Measurements from ENCODE around the gene PTGFRN. TPM values are rescaled to one million over a fixed set of nuclear protein-coding genes. Genes with fewer than 3 reads are reported as not detected.
A peak's percentile ranks its signal among the peaks of the same experiment; 100 is the strongest.
"Not testable (repeated sequence)": the region's sequence is repeated elsewhere in the genome, so short reads cannot be mapped to it uniquely, and the experiment has no call there.

The PTGFRN gene
- polyA plus RNA-seq, 1 donor (not counting 4 experiments of a cell fraction or from before 2014, with no cell fraction given) = 177 TPM

DNA sequence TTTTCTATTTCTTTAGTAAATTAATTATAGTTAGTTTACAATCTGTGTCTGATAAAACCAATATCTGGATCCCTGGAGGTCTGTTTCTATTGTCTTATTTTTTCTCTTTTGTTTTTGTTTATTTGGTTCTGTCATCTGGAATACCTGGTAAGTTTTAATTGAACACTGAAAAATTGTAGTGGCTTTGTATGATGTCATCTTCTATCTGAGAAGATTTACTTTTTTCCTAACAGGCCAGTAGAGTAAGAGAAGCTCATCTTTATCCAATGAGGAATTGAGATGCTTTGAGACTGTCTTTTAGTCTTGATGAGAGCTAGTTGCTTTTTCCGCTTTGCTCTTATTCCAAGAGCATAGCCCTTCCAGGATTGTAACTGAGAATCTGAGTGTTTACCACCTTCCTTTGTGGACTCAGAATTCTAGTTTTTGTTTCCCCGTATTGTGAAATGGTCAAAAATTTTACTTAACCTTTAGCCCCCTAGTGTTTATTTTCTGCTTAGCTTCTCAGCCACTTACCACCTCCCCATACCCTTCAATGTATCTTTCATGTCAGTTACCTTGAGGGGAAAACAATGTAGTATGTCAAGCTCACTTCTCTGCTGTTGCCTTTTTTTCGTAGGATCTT lies 25.0 kb downstream of the PTGFRN start:
- Histone ChIP-seq H3K27ac (ENCODE audit: control insufficient read depth, insufficient read depth, low read length) (no peak overlapping the region), H3K27me3 (ENCODE audit: control insufficient read depth, extremely low read depth, insufficient read depth, low read length) (no peaks in the 10 kb centered on the region), H3K4me1 (ENCODE audit: control insufficient read depth, extremely low read depth, insufficient read depth, low read length) (no peaks in the 10 kb centered on the region), H3K9ac (ENCODE audit: control insufficient read depth, extremely low read depth, insufficient read depth, low read length) (no peak overlapping the region), H3K9me3 (ENCODE audit: control insufficient read depth, low read depth, low read length) (no peaks in the 10 kb centered on the region), H4K20me1 (ENCODE audit: control insufficient read depth, extremely low read depth, insufficient read depth, low read length) (peaks cover 3% of the 10 kb centered on the region), H3K4me2 (ENCODE audit: control insufficient read depth, extremely low read depth, insufficient read depth, low read depth, low read length) (no peak overlapping the region), H3K36me3 (ENCODE audit: control insufficient read depth in 2 of 2, extremely low read depth in 1 of 2, insufficient read depth in 2 of 2, low read length in 2 of 2) (peaks cover 13 to 24% of the 10 kb centered on the region in 2 experiments), H3K79me2 (ENCODE audit: control insufficient read depth, insufficient read depth, low read length) (peaks cover 96% of the 10 kb centered on the region), H3K4me3 (ENCODE audit: control insufficient read depth in 2 of 3, extremely low read depth in 1 of 3, insufficient read depth in 2 of 3, low read depth in 1 of 3, low read length in 3 of 3) (no peak overlapping the region), H2AFZ (ENCODE audit: control insufficient read depth, low read length) (no peak overlapping the region), H3K9me1 (ENCODE audit: control insufficient read depth, extremely low read depth, insufficient read depth, low read length) (no peaks in the 10 kb centered on the region)
- TF ChIP-seq EZH2 (IDR thresholded peaks at IDR 0.05; ENCODE audit: low read length) = no peak
- TF ChIP-seq, protein P1, sequence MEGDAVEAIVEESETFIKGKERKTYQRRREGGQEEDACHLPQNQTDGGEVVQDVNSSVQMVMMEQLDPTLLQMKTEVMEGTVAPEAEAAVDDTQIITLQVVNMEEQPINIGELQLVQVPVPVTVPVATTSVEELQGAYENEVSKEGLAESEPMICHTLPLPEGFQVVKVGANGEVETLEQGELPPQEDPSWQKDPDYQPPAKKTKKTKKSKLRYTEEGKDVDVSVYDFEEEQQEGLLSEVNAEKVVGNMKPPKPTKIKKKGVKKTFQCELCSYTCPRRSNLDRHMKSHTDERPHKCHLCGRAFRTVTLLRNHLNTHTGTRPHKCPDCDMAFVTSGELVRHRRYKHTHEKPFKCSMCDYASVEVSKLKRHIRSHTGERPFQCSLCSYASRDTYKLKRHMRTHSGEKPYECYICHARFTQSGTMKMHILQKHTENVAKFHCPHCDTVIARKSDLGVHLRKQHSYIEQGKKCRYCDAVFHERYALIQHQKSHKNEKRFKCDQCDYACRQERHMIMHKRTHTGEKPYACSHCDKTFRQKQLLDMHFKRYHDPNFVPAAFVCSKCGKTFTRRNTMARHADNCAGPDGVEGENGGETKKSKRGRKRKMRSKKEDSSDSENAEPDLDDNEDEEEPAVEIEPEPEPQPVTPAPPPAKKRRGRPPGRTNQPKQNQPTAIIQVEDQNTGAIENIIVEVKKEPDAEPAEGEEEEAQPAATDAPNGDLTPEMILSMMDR (optimal IDR thresholded peaks at IDR 0.05 in 1 of 3, IDR thresholded peaks at IDR 0.05 in 1 of 3, conservative IDR thresholded peaks at IDR 0.05 in 1 of 3; ENCODE audit: extremely low read depth in 1 of 3, insufficient read depth in 2 of 3, low read length in 3 of 3) = peak in 2 of 3 experiments; percentile 9 to 36
- peak; percentile 13 for FAIRE-seq
- dilution Hi-C loops (cut with MboI; ENCODE audit: extremely low pct_ligation_motif_present, low sequenced_read_pairs) = no loop called here
- DNase-seq (ENCODE audit: low read depth, low spot score) = no peak

DNA sequence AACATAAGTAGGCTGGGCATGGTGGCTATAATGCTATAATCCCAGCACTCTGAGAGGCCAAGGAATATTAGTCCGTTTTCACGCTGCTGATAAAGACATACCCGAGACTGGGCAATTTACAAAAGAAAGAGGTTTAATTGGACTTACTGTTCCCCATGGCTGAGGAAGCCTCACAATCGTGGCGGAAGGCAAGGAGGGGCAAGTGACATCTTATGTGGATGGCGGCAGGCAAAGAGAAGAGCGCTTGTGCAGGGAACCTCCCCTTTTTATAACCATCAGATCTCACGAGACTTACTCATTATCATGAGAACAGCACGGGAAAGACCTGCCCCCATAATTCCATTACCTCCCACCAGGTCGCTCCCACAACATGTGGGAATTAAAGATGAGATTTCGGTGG lies 28.5 kb downstream of the PTGFRN start:
- Histone ChIP-seq H3K36me3 (ENCODE audit: control insufficient read depth in 2 of 2, extremely low read depth in 1 of 2, insufficient read depth in 2 of 2, low read length in 2 of 2) (peaks cover 14 to 19% of the 10 kb centered on the region in 2 experiments), H3K4me2 (ENCODE audit: control insufficient read depth, extremely low read depth, insufficient read depth, low read depth, low read length) (no peak overlapping the region), H3K4me1 (ENCODE audit: control insufficient read depth, extremely low read depth, insufficient read depth, low read length) (no peaks in the 10 kb centered on the region), H3K79me2 (ENCODE audit: control insufficient read depth, insufficient read depth, low read length) (peaks cover 88% of the 10 kb centered on the region), H3K9me3 (ENCODE audit: control insufficient read depth, low read depth, low read length) (no peaks in the 10 kb centered on the region), H3K27ac (ENCODE audit: control insufficient read depth, insufficient read depth, low read length) (no peak overlapping the region), H2AFZ (ENCODE audit: control insufficient read depth, low read length) (no peak overlapping the region), H3K9ac (ENCODE audit: control insufficient read depth, extremely low read depth, insufficient read depth, low read length) (no peak overlapping the region), H3K9me1 (ENCODE audit: control insufficient read depth, extremely low read depth, insufficient read depth, low read length) (no peaks in the 10 kb centered on the region), H3K4me3 (ENCODE audit: control insufficient read depth in 2 of 3, extremely low read depth in 1 of 3, insufficient read depth in 2 of 3, low read depth in 1 of 3, low read length in 3 of 3) (no peak overlapping the region), H4K20me1 (ENCODE audit: control insufficient read depth, extremely low read depth, insufficient read depth, low read length) (peaks cover 7% of the 10 kb centered on the region), H3K27me3 (ENCODE audit: control insufficient read depth, extremely low read depth, insufficient read depth, low read length) (no peaks in the 10 kb centered on the region)
- no peak for DNase-seq (ENCODE audit: low read depth, low spot score)
- TF ChIP-seq, protein P1 (optimal IDR thresholded peaks at IDR 0.05 in 1 of 3, IDR thresholded peaks at IDR 0.05 in 1 of 3, conservative IDR thresholded peaks at IDR 0.05 in 1 of 3; ENCODE audit: extremely low read depth in 1 of 3, insufficient read depth in 2 of 3, low read length in 3 of 3) = no peak
- no peak for TF ChIP-seq EZH2 (IDR thresholded peaks at IDR 0.05; ENCODE audit: low read length)
- dilution Hi-C loops (cut with MboI; ENCODE audit: extremely low pct_ligation_motif_present, low sequenced_read_pairs) = no loop called here
- no peak for FAIRE-seq

DNA sequence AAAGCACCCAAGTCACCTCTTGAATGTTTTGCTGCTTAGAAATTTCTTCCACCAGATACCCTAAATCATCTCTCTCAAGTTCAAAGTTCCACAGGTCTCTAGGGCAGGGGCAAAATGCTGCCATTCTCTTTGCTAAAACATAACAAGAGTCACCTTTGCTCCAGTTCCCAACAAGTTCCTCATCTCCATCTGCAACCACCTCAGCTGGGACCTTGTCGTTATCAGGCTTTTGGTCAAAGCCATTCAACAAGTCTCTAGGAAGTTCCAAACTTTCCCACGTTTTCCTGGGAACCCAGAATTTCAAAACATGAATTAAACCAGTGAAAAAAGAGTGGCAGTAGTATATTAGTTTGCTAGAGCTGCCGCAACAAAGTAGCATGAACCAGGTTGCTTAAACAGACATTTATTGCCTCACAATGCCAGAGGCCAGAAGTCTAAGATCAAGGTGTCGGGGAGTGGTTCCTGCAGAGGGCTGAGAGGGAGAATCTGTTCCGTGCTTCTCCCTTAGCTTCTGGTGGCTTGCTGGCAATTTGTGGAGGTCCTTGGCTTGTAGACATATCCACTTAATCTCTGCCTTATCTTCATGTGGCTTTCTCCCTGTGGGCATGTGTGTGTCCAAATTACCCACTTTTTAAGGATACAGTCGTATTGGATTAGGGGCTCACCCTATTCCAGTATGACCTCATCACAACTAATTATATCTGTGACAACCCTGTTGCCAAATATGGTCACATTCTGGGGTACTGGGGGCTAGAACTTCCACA lies 30.2 kb downstream of the PTGFRN start:
- H3K9me3 ChIP-seq (ENCODE audit: control insufficient read depth, low read depth, low read length); dilution Hi-C loops (cut with MboI; ENCODE audit: extremely low pct_ligation_motif_present, low sequenced_read_pairs); H2AFZ ChIP-seq (ENCODE audit: control insufficient read depth, low read length); FAIRE-seq; DNase-seq (ENCODE audit: low read depth, low spot score); H4K20me1 ChIP-seq (ENCODE audit: control insufficient read depth, extremely low read depth, insufficient read depth, low read length); H3K9ac ChIP-seq (ENCODE audit: control insufficient read depth, extremely low read depth, insufficient read depth, low read length); H3K27ac ChIP-seq (ENCODE audit: control insufficient read depth, insufficient read depth, low read length); H3K4me3 ChIP-seq (ENCODE audit: control insufficient read depth in 2 of 3, extremely low read depth in 1 of 3, insufficient read depth in 2 of 3, low read depth in 1 of 3, low read length in 3 of 3); H3K9me1 ChIP-seq (ENCODE audit: control insufficient read depth, extremely low read depth, insufficient read depth, low read length); H3K27me3 ChIP-seq (ENCODE audit: control insufficient read depth, extremely low read depth, insufficient read depth, low read length); H3K4me1 ChIP-seq (ENCODE audit: control insufficient read depth, extremely low read depth, insufficient read depth, low read length); H3K4me2 ChIP-seq (ENCODE audit: control insufficient read depth, extremely low read depth, insufficient read depth, low read depth, low read length): not testable (repeated sequence)
- Histone ChIP-seq H3K79me2 (ENCODE audit: control insufficient read depth, insufficient read depth, low read length) (peaks cover 83% of the 10 kb centered on the region), H3K36me3 (ENCODE audit: control insufficient read depth in 2 of 2, extremely low read depth in 1 of 2, insufficient read depth in 2 of 2, low read length in 2 of 2) (peaks cover 16 to 23% of the 10 kb centered on the region in 2 experiments)

Data from keratinocyte (primary cell).